ENCODE measurements around the gene ZFP36L2. TPM values are rescaled to one million over a fixed set of nuclear protein-coding genes. Genes with fewer than 3 reads are reported as not detected.

The ZFP36L2 gene
- polyA plus RNA-seq, 2 of the 4 experiments (the other 2 are of a cell fraction), result 10.5 to 17.3 TPM

GRCh38 chr2:43193652-43194120 lies 32.7 kb downstream of the ZFP36L2 start:
- DNase-seq (ENCODE audit: low read depth in 1 of 2, low spot score in 1 of 2), result no peak
- POLR2A ChIA-PET, result interaction anchor here (0.6 to 1.5 kb wide), 2 partner anchors 13 to 33 kb away, joined by 4 to 5 read pairs; partner anchors contain the start of gene ZFP36L2
- no peak for FAIRE-seq

GRCh38 chr2:43192744-43193651 lies 33.4 kb downstream of the ZFP36L2 start:
- no peak for DNase-seq (ENCODE audit: low read depth in 1 of 2, low spot score in 1 of 2)
- Histone ChIP-seq H3K27ac (peak overlapping the region; percentile 93 to 97), H3K9me3 (no peaks in the 10 kb centered on the region), H3K4me1 (peaks cover 56% of the 10 kb centered on the region), H3K4me3 (no peak overlapping the region), H3K4me2 (peak overlapping the region; percentile 89)
- CTCF ChIA-PET, result interaction anchor here (0.7 to 2.7 kb wide), 9 partner anchors 10 to 292 kb away, joined by 3 to 10 read pairs (median 5); no protein-coding TSS in a partner anchor
- FAIRE-seq, result no peak
- ATAC-seq, result peak in 1 of 2 experiments; percentile 4; a peak in 3 of 6 replicates
- POLR2A ChIA-PET, result interaction anchor here (0.6 to 1.5 kb wide), 3 partner anchors 12 to 34 kb away, joined by 3 to 5 read pairs (median 4); partner anchors contain the start of gene ZFP36L2
- 83% methylated on average over 11 of the region's 12 CpGs for WGBS (ENCODE audit: missing lambda C conversion rate)
- TF ChIP-seq POLR2A (IDR thresholded peaks at IDR 0.05; ENCODE audit: low read length), result no peak
- TF ChIP-seq KDM1A (IDR thresholded peaks at IDR 0.05; ENCODE audit: low read depth), result no peak
- TF ChIP-seq HEYL (CRISPR knock-in tag; IDR thresholded peaks at IDR 0.05), result no peak
- no peak for TF ChIP-seq HOXA7 (CRISPR knock-in tag; IDR thresholded peaks at IDR 0.05)
- TF ChIP-seq EP300 (IDR thresholded peaks at IDR 0.05), result no peak
- no peak for TF ChIP-seq RARB (CRISPR knock-in tag; IDR thresholded peaks at IDR 0.05)
- no peak for TF ChIP-seq CTCF (IDR thresholded peaks at IDR 0.05)
- TF ChIP-seq MYC (IDR thresholded peaks at IDR 0.05; ENCODE audit: borderline replicate concordance, low read length), result no peak
- TF ChIP-seq NFE2L2 (conservative IDR thresholded peaks at IDR 0.05; ENCODE audit: low read length), result no peak
- no peak for TF ChIP-seq MAX (IDR thresholded peaks at IDR 0.05)
- TF ChIP-seq ZC3H11A (IDR thresholded peaks at IDR 0.05), result no peak
- no peak for TF ChIP-seq JUNB (IDR thresholded peaks at IDR 0.05)
- no peak for TF ChIP-seq PHF8 (IDR thresholded peaks at IDR 0.05; ENCODE audit: borderline replicate concordance, low read depth)
- TF ChIP-seq KDM5A (IDR thresholded peaks at IDR 0.05), result no peak
- TF ChIP-seq RAD21 (conservative IDR thresholded peaks at IDR 0.05 in 1 of 2, IDR thresholded peaks at IDR 0.05 in 1 of 2), result no peak
- TF ChIP-seq RCOR1 (IDR thresholded peaks at IDR 0.05; ENCODE audit: low read depth, low read length), result no peak
- no peak for TF ChIP-seq USF2 (IDR thresholded peaks at IDR 0.05)
- no peak for TF ChIP-seq ZNF302 (CRISPR knock-in tag; IDR thresholded peaks at IDR 0.05)
- TF ChIP-seq REST (IDR thresholded peaks at IDR 0.05), result no peak

More at GRCh38 chr2:43193652-43194120, 32.7 kb downstream of the ZFP36L2 start:
- peak overlapping the region; percentile 89 for H3K4me2 ChIP-seq
- H3K4me1 ChIP-seq, result peaks cover 56% of the 10 kb centered on the region
- 4% methylated on average over 4 of the region's 4 CpGs for WGBS (ENCODE audit: missing lambda C conversion rate)
- peak in 1 of 2 experiments; percentile 14; a peak in 3 of 6 replicates for ATAC-seq
- peak overlapping the region; percentile 11; the same call in 1 of the 3 replicates for H3K4me3 ChIP-seq
- H3K9me3 ChIP-seq, result no peaks in the 10 kb centered on the region
- TF ChIP-seq BHLHE40 (IDR thresholded peaks at IDR 0.05; ENCODE audit: low read depth, low read length) (no peak), FOXS1 (CRISPR knock-in tag; IDR thresholded peaks at IDR 0.05) (peak; percentile 5; the same call in 1 of the 2 replicates), MAZ (IDR thresholded peaks at IDR 0.05; ENCODE audit: borderline replicate concordance, low read depth, low read length) (no peak), E2F6 (IDR thresholded peaks at IDR 0.05; ENCODE audit: borderline replicate concordance, low read depth) (no peak), EHMT2 (IDR thresholded peaks at IDR 0.05; ENCODE audit: low read depth) (no peak), EHF (CRISPR knock-in tag; IDR thresholded peaks at IDR 0.05) (no peak), ZFP36 (IDR thresholded peaks at IDR 0.05; ENCODE audit: borderline replicate concordance, partially characterized antibody) (peak; percentile 55), KDM1A (IDR thresholded peaks at IDR 0.05; ENCODE audit: low read depth) (peak; percentile 62; the same call in 1 of the 2 replicates), USF2 (IDR thresholded peaks at IDR 0.05) (no peak), FOSL2 (IDR thresholded peaks at IDR 0.05) (no peak), FOSL2 (CRISPR knock-in tag; IDR thresholded peaks at IDR 0.05) (0 out of 2 replicates have a peak, but pooled peaks have one; percentile 2), CHD4 (IDR thresholded peaks at IDR 0.05; ENCODE audit: borderline replicate concordance) (peak; percentile 62; the same call in 1 of the 2 replicates), PHF8 (IDR thresholded peaks at IDR 0.05; ENCODE audit: borderline replicate concordance, low read depth) (no peak)
- peak overlapping the region; percentile 93 to 97 for H3K27ac ChIP-seq
- CTCF ChIA-PET, result interaction anchor here (0.9 to 2.1 kb wide), 2 partner anchors 10 to 35 kb away, joined by 4 to 10 read pairs; no protein-coding TSS in a partner anchor

All from A549 (cell line).